Heart right ventricle (tissue), 16 donors: ENCODE measurements around the gene PUSL1. TPM values are rescaled to one million over a fixed set of nuclear protein-coding genes. Genes with fewer than 3 reads are reported as not detected.

Source experiments
- ATAC-seq, 8 donors: fragments of 200-7000 bp; cut with Tn5 transposase; one replicate each; pipeline ENCODE4 v1.9.1; 2020; ENCODE audit warnings: mild to moderate bottlenecking in 8 of 8, moderate library complexity in 8 of 8, moderate number of reproducible peaks in 1 of 8
- DNase-seq, 2 donors: peaks; one replicate each; pipeline ENCODE4 v3.0.0-alpha.2; 2020
- H3K27ac ChIP-seq, 10 donors: fragments of 200-600 bp; sonication (generic) in 2 of 10; one replicate each; pipeline versions ENCODE4 v1.5.0 to v1.8.0; 2020 to 2022; ENCODE audit warnings: mild to moderate bottlenecking in 3 of 10
- H3K27me3 ChIP-seq, 7 donors: fragments of 200-600 bp; one replicate each; pipeline ENCODE4 v1.8.0; 2021 to 2022; ENCODE audit warnings: mild to moderate bottlenecking in 2 of 7
- H3K36me3 ChIP-seq, 9 donors: fragments of 200-600 bp; sonication (generic) in 1 of 9; one replicate each; pipeline versions ENCODE4 v1.5.0 to v1.8.0; 2020 to 2022; ENCODE audit warnings: mild to moderate bottlenecking in 2 of 9
- H3K4me1 ChIP-seq, 9 donors: fragments of 200-600 bp; sonication (generic) in 1 of 9; one replicate each; pipeline versions ENCODE4 v1.5.0 to v1.8.0; 2020 to 2022; ENCODE audit warnings: mild to moderate bottlenecking in 4 of 9
- H3K4me3 ChIP-seq, 10 donors: fragments of 200-600 bp; sonication (generic) in 2 of 10; one replicate each; pipeline versions ENCODE4 v1.5.0 to v1.8.0; 2020 to 2022; ENCODE audit warnings: mild to moderate bottlenecking in 7 of 10, moderate library complexity in 2 of 10
- H3K9me3 ChIP-seq, 11 donors: fragments of 200-600 bp in 10 of 11; sonication (generic) in 2 of 11; one replicate each; pipeline versions ENCODE4 v1.5.0 to v1.8.0; 2013 to 2022; ENCODE audit warnings: mild to moderate bottlenecking in 2 of 11, control low read depth in 1 of 11, moderate library complexity in 1 of 11
- WGBS, 2 donors: extraction: QIAGEN DNeasy Blood & Tissue Kit; methylation state at CpG; one replicate each; pipeline ENCODE4 v1.1.7; 2013; ENCODE audit warnings: inconsistent platforms in 1 of 2; 5-methylcytosine and 5-hydroxymethylcytosine counted together
- intact Hi-C, 10 donors: fragments of 100-400 bp; cut with DNase I; formaldehyde crosslinking; loops; one replicate each; pipeline versions ENCODE4 v1.11.1 to v1.14.2; 2022
- polyA plus RNA-seq, 2 donors: library from polyadenylated mRNA; stranded (reverse); fragments of 200-250 nt; gene quantifications; one replicate each; pipeline ENCODE4 v1.2.3, GENCODE V29; 2013
- total RNA-seq, 10 donors: library from RNA; stranded (reverse); fragmentation: NEBNext Ultra II Directional in 3 of 10; extraction: Animal tissue kit (Norgen Biotek cat#: 25700) in 3 of 10; gene quantifications; one replicate each; pipeline versions ENCODE4 v1.2.1 to v1.2.4, GENCODE V29; 2021 to 2023
- TF ChIP-seq, protein P1 (sequence below), 9 donors: fragments of 200-600 bp; sonication (generic) in 2 of 9; IDR thresholded peaks; one replicate each; pipeline versions ENCODE4 v1.5.0 to v1.8.0; 2021 to 2022; ENCODE audit warnings: antibody characterized with exemption in 9 of 9, mild to moderate bottlenecking in 5 of 9, moderate library complexity in 1 of 9
- donor health status: Arrhythmogenic right ventricular cardiomyopathy.
- donor health status: ischemic (EF 13 %, LVEDD 7.1; RV severe dilation, severe dysfunction).
- donor health status: healthy with polysubstance abuse.
- donor health status: DM: no; HTN: yes; CAD: no.
- donor health status: DM: no; HTN: no; CAD: no.
- donor health status: ischemic (EF 25% LVEDD 6.9; RV normal size, moderate dysfunction).
- donor health status: ischemic (EF 25% LVEDD 5.7; RV mildly dilated, moderate dysfunction).
- donor health status: healthy.
- donor health status: DM: yes; HTN: yes; CAD: no.
- donor health status: Ischemic cardiomyopathy.
- donor health status: ischemic (EF 35%, LVEDD 5.7; RV mildly dilated, moderate dysfunction).
- donor health status: nonischemic (EF 11% LVEDD 7.7; RV severe dilation, severe dysfunction).
- donor health status: DM: yes; HTN: yes; CAD: no.
- donor health status: PGD.
- donor health status: ischemic (EF 29% LVEDD 5.4; RV normal size, mild dysfunction).
- donor health status: nonischemic (EF 23%, LVEDD 6.1; RV moderate dilation, normal function).

PUSL1 gene
- total and polyA plus RNA-seq, 12 donors, result 5.6 to 17.8 (median 9.1) TPM

DNA sequence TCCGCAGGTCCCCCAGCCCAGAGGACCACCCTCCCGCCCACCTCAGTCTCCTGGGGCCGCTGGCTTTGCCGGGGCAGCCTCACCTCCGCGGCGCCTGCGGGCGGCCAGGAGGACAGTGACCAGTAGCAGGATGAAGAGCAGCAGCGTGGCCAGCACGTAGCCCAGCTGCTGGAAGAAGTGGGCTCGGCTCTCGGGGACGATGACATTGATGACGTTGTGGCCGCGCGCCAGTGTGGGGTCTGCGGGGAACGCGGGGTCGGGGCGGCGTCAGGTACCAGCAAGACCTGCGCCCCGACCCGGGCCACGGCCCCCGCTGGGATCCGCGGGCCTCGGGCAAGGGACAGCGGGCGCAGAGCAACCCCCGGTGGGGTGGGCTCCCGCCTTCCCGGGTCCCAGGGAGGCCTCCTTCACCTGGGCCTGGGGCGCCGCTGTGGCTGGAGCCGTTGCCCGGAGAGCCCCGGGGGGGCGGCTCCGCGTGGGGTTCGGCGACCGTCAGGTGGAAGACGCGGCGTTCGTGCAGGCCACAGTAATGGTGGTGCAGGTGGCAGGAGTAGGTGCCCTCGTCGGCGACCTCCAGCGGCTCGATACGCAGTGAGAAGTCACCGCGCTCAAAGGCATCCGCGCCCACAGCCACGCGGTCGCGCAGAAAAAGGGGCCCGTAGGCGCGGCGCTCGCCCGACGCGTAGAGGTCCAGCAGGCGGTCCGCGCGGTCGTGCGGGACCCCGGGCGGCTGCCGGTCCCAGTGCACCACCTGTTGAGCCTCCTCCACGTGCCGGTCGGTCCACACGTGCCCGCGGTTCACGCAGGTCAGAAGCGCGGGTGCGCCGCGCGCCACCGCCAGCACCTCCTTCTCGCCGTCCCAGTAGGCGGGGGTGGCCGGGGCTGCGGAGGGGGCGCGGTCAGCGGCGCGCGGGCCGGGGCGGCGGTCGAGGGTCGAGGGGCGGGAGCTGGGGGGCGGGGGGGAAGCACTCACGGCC is 46.2 kb downstream of the PUSL1 start:
- 25 to 33% methylated on average over 102 to 116 of the region's 116 CpGs for WGBS, 2 donors
- DNase-seq (peak in 1 of 2 donors; percentile 20), ATAC-seq (no peak)
- TF ChIP-seq, protein P1, sequence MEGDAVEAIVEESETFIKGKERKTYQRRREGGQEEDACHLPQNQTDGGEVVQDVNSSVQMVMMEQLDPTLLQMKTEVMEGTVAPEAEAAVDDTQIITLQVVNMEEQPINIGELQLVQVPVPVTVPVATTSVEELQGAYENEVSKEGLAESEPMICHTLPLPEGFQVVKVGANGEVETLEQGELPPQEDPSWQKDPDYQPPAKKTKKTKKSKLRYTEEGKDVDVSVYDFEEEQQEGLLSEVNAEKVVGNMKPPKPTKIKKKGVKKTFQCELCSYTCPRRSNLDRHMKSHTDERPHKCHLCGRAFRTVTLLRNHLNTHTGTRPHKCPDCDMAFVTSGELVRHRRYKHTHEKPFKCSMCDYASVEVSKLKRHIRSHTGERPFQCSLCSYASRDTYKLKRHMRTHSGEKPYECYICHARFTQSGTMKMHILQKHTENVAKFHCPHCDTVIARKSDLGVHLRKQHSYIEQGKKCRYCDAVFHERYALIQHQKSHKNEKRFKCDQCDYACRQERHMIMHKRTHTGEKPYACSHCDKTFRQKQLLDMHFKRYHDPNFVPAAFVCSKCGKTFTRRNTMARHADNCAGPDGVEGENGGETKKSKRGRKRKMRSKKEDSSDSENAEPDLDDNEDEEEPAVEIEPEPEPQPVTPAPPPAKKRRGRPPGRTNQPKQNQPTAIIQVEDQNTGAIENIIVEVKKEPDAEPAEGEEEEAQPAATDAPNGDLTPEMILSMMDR (IDR thresholded peaks at IDR 0.05), result no peak
- H3K4me1 ChIP-seq, result peaks cover 14 to 63% (median 46%) of the 10 kb centered on the region in 9 donors
- intact Hi-C loops, result loop anchor here in 1 of 10 donors (5.0 kb wide), 1 partner anchor 237 kb away; the partner anchor contains the start of gene C1orf159
- no peaks in the 10 kb centered on the region for H3K9me3 ChIP-seq
- H3K27ac ChIP-seq, result peak overlapping the region in 2 of 10 donors; percentile 20 to 75
- H3K36me3 ChIP-seq, result peaks cover 0 to 19% (median 0%) of the 10 kb centered on the region in 9 donors
- peak overlapping the region in 6 of 10 donors; percentile 27 to 69 (median 42) for H3K4me3 ChIP-seq
- peaks cover 0 to 75% (median 57%) of the 10 kb centered on the region in 7 donors for H3K27me3 ChIP-seq

DNA sequence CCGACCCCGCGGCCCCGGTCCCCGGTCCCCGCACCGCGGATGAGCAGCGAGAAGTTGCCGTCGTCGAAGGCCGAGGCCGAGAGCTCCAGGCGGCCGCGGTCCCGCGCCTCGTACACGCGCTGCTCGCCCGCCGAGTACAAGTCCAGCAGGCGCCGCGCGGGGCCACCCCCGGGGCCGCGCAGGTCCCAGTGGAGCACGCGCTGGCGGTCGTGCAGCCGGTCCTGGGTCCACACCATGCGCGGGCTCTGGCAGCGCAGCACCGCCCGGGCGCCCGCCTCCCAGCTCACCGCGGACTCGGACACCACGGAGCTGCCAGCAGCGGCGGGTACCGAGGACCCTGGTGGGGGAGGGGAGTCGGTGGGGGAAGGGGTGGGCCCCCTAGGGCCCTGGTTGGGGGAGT is 47.0 kb downstream of the PUSL1 start:
- Histone ChIP-seq H3K4me1 (peaks cover 14 to 71% (median 50%) of the 10 kb centered on the region in 9 donors), H3K9me3 (no peaks in the 10 kb centered on the region), H3K4me3 (peak overlapping the region in 8 of 10 donors; percentile 14 to 69 (median 40)), H3K27ac (peak overlapping the region in 3 of 10 donors; percentile 20 to 36 (median 34)), H3K27me3 (peaks cover 0 to 84% (median 57%) of the 10 kb centered on the region in 7 donors), H3K36me3 (peaks cover 0 to 19% (median 0%) of the 10 kb centered on the region in 9 donors)
- 3 to 8% methylated on average over 44 to 52 of the region's 52 CpGs for WGBS, 2 donors
- ATAC-seq, result peak in 1 of 8 donors; percentile 5
- intact Hi-C loops, result loop anchor here in 1 of 10 donors (5.0 kb wide), 1 partner anchor 238 kb away; the partner anchor contains the start of gene C1orf159
- DNase-seq, result peak; percentile 23 to 62
- TF ChIP-seq, protein P1 (IDR thresholded peaks at IDR 0.05), result no peak

DNA sequence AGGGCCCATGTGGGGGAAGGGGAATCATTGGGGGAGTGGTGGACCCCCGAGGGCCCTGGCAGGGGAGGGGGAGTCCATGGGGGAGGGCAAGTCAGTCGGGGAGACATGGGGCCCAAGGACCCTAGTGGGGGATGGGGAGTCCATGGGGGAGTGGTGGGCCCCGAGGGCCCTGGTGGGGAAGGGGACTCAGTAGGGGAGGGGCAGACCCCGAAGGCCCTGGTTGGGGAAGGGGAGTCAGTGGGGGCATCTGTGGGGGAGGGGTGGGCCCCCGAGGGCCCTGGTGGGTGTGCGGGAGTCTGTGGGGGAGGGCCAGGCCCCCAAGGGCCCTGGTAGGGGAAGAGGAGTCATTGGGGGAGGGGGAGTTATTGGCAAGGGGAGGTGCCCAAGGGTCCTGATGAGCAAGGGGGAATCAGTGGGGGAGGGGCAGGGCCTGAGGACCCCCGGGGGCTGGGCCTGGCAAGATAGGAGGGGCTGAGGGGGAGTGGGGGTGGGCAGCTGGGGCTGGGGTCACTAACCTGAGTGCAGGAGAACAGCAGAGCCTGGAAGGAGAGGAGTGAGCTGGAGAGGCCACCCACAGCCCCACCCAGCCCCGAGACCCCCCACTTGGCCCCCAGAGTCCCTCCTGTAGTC is 47.9 kb downstream of the PUSL1 start:
- Histone ChIP-seq H3K27ac (peak overlapping the region in 6 of 10 donors; percentile 84 to 93 (median 87)), H3K4me1 (peaks cover 14 to 79% (median 50%) of the 10 kb centered on the region in 9 donors), H3K4me3 (peak overlapping the region in 9 of 10 donors; percentile 19 to 69 (median 52)), H3K9me3 (no peaks in the 10 kb centered on the region), H3K27me3 (peaks cover 0 to 90% (median 59%) of the 10 kb centered on the region in 7 donors), H3K36me3 (peaks cover 0 to 19% (median 0%) of the 10 kb centered on the region in 9 donors)
- DNase-seq, result no peak
- 48 to 75% methylated on average over 6 to 8 of the region's 8 CpGs for WGBS, 2 donors
- TF ChIP-seq, protein P1 (IDR thresholded peaks at IDR 0.05), result no peak
- no peak for ATAC-seq
- intact Hi-C loops, result loop anchor here in 1 of 10 donors (5.0 kb wide), 1 partner anchor 239 kb away; the partner anchor contains the start of gene C1orf159
